ENCODE measurements around the gene HAO2.

HAO2 gene

GRCh38 chr1:119391749-119392148 lies 23.2 kb downstream of the HAO2 start:
- no peak overlapping the region for H3K4me3 ChIP-seq (ENCODE audit: low read length)
- H3K9ac ChIP-seq (ENCODE audit: low read length): no peak overlapping the region
- no peaks in the 10 kb centered on the region for H3K27me3 ChIP-seq (ENCODE audit: control insufficient read depth, insufficient read depth, low read length)
- no peak overlapping the region for H3K27ac ChIP-seq (ENCODE audit: low read depth, low read length)
- H3K36me3 ChIP-seq (ENCODE audit: control insufficient read depth, insufficient read depth, low read length): no peaks in the 10 kb centered on the region
- H3K4me1 ChIP-seq (ENCODE audit: control insufficient read depth, insufficient read depth, low read length): no peaks in the 10 kb centered on the region

- Histone ChIP-seq H3K9ac (ENCODE audit: low read length) (no peak overlapping the region), H3K36me3 (ENCODE audit: control insufficient read depth, insufficient read depth, low read length) (no peaks in the 10 kb centered on the region), H3K27me3 (ENCODE audit: control insufficient read depth, insufficient read depth, low read length) (no peaks in the 10 kb centered on the region), H3K4me3 (ENCODE audit: low read length) (no peak overlapping the region), H3K27ac (ENCODE audit: low read depth, low read length) (no peak overlapping the region), H3K4me1 (ENCODE audit: control insufficient read depth, insufficient read depth, low read length) (no peaks in the 10 kb centered on the region)
These were observed 25.5 kb downstream of the HAO2 start for GRCh38 chr1:119394085-119394484.

- no peak overlapping the region for H3K4me3 ChIP-seq (ENCODE audit: low read length)
- H3K27ac ChIP-seq (ENCODE audit: low read depth, low read length): no peak overlapping the region
- H3K27me3 ChIP-seq (ENCODE audit: control insufficient read depth, insufficient read depth, low read length): no peaks in the 10 kb centered on the region
- no peak overlapping the region for H3K9ac ChIP-seq (ENCODE audit: low read length)
- no peaks in the 10 kb centered on the region for H3K36me3 ChIP-seq (ENCODE audit: control insufficient read depth, insufficient read depth, low read length)
- no peaks in the 10 kb centered on the region for H3K4me1 ChIP-seq (ENCODE audit: control insufficient read depth, insufficient read depth, low read length)
These were observed 28.4 kb downstream of the HAO2 start for GRCh38 chr1:119396982-119397381.

- Histone ChIP-seq H3K36me3 (ENCODE audit: control insufficient read depth, insufficient read depth, low read length) (no peaks in the 10 kb centered on the region), H3K4me1 (ENCODE audit: control insufficient read depth, insufficient read depth, low read length) (no peaks in the 10 kb centered on the region), H3K9ac (ENCODE audit: low read length) (no peak overlapping the region), H3K27ac (ENCODE audit: low read depth, low read length) (no peak overlapping the region), H3K4me3 (ENCODE audit: low read length) (no peak overlapping the region), H3K27me3 (ENCODE audit: control insufficient read depth, insufficient read depth, low read length) (no peaks in the 10 kb centered on the region)
These were observed 29.4 kb downstream of the HAO2 start for GRCh38 chr1:119397986-119398385.

- no peaks in the 10 kb centered on the region for H3K4me1 ChIP-seq (ENCODE audit: control insufficient read depth, insufficient read depth, low read length)
- no peaks in the 10 kb centered on the region for H3K36me3 ChIP-seq (ENCODE audit: control insufficient read depth, insufficient read depth, low read length)
- H3K9ac ChIP-seq (ENCODE audit: low read length): no peak overlapping the region
- no peaks in the 10 kb centered on the region for H3K27me3 ChIP-seq (ENCODE audit: control insufficient read depth, insufficient read depth, low read length)
- H3K27ac ChIP-seq (ENCODE audit: low read depth, low read length): no peak overlapping the region
- no peak overlapping the region for H3K4me3 ChIP-seq (ENCODE audit: low read length)
These were observed 36.2 kb downstream of the HAO2 start for GRCh38 chr1:119404736-119405135.

- no peaks in the 10 kb centered on the region for H3K36me3 ChIP-seq (ENCODE audit: control insufficient read depth, insufficient read depth, low read length)
- no peaks in the 10 kb centered on the region for H3K27me3 ChIP-seq (ENCODE audit: control insufficient read depth, insufficient read depth, low read length)
- H3K9ac ChIP-seq (ENCODE audit: low read length): no peak overlapping the region
- H3K4me1 ChIP-seq (ENCODE audit: control insufficient read depth, insufficient read depth, low read length): no peaks in the 10 kb centered on the region
- H3K4me3 ChIP-seq (ENCODE audit: low read length): no peak overlapping the region
- no peak overlapping the region for H3K27ac ChIP-seq (ENCODE audit: low read depth, low read length)
These were observed 41.1 kb downstream of the HAO2 start for GRCh38 chr1:119409731-119410130.

- Histone ChIP-seq H3K9ac (ENCODE audit: low read length) (no peak overlapping the region), H3K4me3 (ENCODE audit: low read length) (no peak overlapping the region), H3K4me1 (ENCODE audit: control insufficient read depth, insufficient read depth, low read length) (no peaks in the 10 kb centered on the region), H3K27ac (ENCODE audit: low read depth, low read length) (no peak overlapping the region), H3K27me3 (ENCODE audit: control insufficient read depth, insufficient read depth, low read length) (no peaks in the 10 kb centered on the region), H3K36me3 (ENCODE audit: control insufficient read depth, insufficient read depth, low read length) (no peaks in the 10 kb centered on the region)
These were observed 42.4 kb downstream of the HAO2 start for GRCh38 chr1:119410961-119411360.

- Histone ChIP-seq H3K4me3 (ENCODE audit: low read length) (no peak within 1 kb of the TSS), H3K36me3 (ENCODE audit: control insufficient read depth, insufficient read depth, low read length) (no peaks in the 10 kb centered on the region), H3K27ac (ENCODE audit: low read depth, low read length) (no peak within 1 kb of the TSS), H3K27me3 (ENCODE audit: control insufficient read depth, insufficient read depth, low read length) (no peaks in the 10 kb centered on the region), H3K4me1 (ENCODE audit: control insufficient read depth, insufficient read depth, low read length) (no peaks in the 10 kb centered on the region), H3K9ac (ENCODE audit: low read length) (no peak within 1 kb of the TSS)
These were observed 46.4 kb downstream of the HAO2 start, which contains the start of gene HSD3B2 for GRCh38 chr1:119414950-119415349. HSD3B2 (plus strand) TSS chr1:119415150; CDS start chr1:119415420, 270 bp downstream.

- Histone ChIP-seq H3K4me1 (ENCODE audit: control insufficient read depth, insufficient read depth, low read length) (no peaks in the 10 kb centered on the region), H3K4me3 (ENCODE audit: low read length) (no peak overlapping the region), H3K27me3 (ENCODE audit: control insufficient read depth, insufficient read depth, low read length) (no peaks in the 10 kb centered on the region), H3K27ac (ENCODE audit: low read depth, low read length) (no peak overlapping the region), H3K36me3 (ENCODE audit: control insufficient read depth, insufficient read depth, low read length) (no peaks in the 10 kb centered on the region), H3K9ac (ENCODE audit: low read length) (no peak overlapping the region)
These were observed 47.5 kb downstream of the HAO2 start for GRCh38 chr1:119416006-119416640.

- H3K36me3 ChIP-seq (ENCODE audit: control insufficient read depth, insufficient read depth, low read length): no peaks in the 10 kb centered on the region
- H3K4me3 ChIP-seq (ENCODE audit: low read length): no peak overlapping the region
- H3K9ac ChIP-seq (ENCODE audit: low read length): no peak overlapping the region
- no peaks in the 10 kb centered on the region for H3K27me3 ChIP-seq (ENCODE audit: control insufficient read depth, insufficient read depth, low read length)
- H3K4me1 ChIP-seq (ENCODE audit: control insufficient read depth, insufficient read depth, low read length): no peaks in the 10 kb centered on the region
- H3K27ac ChIP-seq (ENCODE audit: low read depth, low read length): no peak overlapping the region
These were observed 50.5 kb downstream of the HAO2 start for GRCh38 chr1:119419109-119419508.

GRCh38 chr1:119420638-119421037 lies 52.1 kb downstream of the HAO2 start:
- Histone ChIP-seq H3K36me3 (ENCODE audit: control insufficient read depth, insufficient read depth, low read length) (no peaks in the 10 kb centered on the region), H3K4me1 (ENCODE audit: control insufficient read depth, insufficient read depth, low read length) (no peaks in the 10 kb centered on the region), H3K27me3 (ENCODE audit: control insufficient read depth, insufficient read depth, low read length) (no peaks in the 10 kb centered on the region), H3K9ac (ENCODE audit: low read length) (no peak overlapping the region), H3K27ac (ENCODE audit: low read depth, low read length) (no peak overlapping the region), H3K4me3 (ENCODE audit: low read length) (no peak overlapping the region)

- Histone ChIP-seq H3K27ac (ENCODE audit: low read depth, low read length) (no peak overlapping the region), H3K36me3 (ENCODE audit: control insufficient read depth, insufficient read depth, low read length) (no peaks in the 10 kb centered on the region), H3K4me3 (ENCODE audit: low read length) (no peak overlapping the region), H3K4me1 (ENCODE audit: control insufficient read depth, insufficient read depth, low read length) (no peaks in the 10 kb centered on the region), H3K27me3 (ENCODE audit: control insufficient read depth, insufficient read depth, low read length) (no peaks in the 10 kb centered on the region), H3K9ac (ENCODE audit: low read length) (no peak overlapping the region)
These were observed 54.0 kb downstream of the HAO2 start for GRCh38 chr1:119422631-119423030.

- H3K4me3 ChIP-seq (ENCODE audit: low read length): no peak overlapping the region
- no peaks in the 10 kb centered on the region for H3K36me3 ChIP-seq (ENCODE audit: control insufficient read depth, insufficient read depth, low read length)
- no peaks in the 10 kb centered on the region for H3K27me3 ChIP-seq (ENCODE audit: control insufficient read depth, insufficient read depth, low read length)
- H3K4me1 ChIP-seq (ENCODE audit: control insufficient read depth, insufficient read depth, low read length): no peaks in the 10 kb centered on the region
- no peak overlapping the region for H3K9ac ChIP-seq (ENCODE audit: low read length)
- H3K27ac ChIP-seq (ENCODE audit: low read depth, low read length): no peak overlapping the region
These were observed 60.4 kb downstream of the HAO2 start for GRCh38 chr1:119428991-119429390.

All from rectal smooth muscle tissue (tissue), 1 donor.